Loucy (cell line): ENCODE data around the gene SH3RF3.

Experiments used
- EZH2phosphoT487 ChIP-seq: fragments of 200-600 bp; IDR thresholded peaks from 2 replicates; pipeline ENCODE4 v1.6.1; 2018; ENCODE audit warnings: antibody characterized with exemption, mild to moderate bottlenecking, moderate library complexity, borderline replicate concordance
- TF ChIP-seq, protein P1 (sequence below): fragments of 200-600 bp; sonication (generic); conservative IDR thresholded peaks from 2 replicates; pipeline ENCODE4 v1.5.1; 2014; ENCODE audit warnings: mild to moderate bottlenecking, antibody characterized with exemption, low read length

DNA sequence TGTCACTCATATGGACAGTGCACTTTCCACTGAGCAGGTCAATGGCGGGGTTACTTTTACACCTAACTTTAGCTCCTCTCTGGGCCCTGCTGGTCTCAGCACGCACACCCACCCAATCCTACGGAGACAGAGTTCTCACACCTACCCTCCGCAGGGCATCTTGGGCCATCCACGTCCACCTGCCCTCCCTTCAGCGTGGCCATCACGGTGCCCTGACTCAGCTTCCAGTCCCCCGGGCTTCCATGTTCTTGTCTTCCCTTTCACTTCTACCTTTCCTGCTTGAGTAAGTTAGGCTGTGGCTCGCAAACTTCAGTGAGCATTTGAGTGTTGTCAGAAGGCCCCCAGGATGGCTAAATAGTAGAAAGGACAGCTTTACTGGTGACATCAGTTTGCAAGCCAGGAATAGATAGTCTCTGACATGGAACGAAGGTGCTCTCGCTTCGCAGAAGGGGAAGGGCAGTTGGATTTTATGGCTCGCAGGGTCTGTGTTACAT, 252.4 kb downstream of the SH3RF3 start:
- TF ChIP-seq, protein P1, sequence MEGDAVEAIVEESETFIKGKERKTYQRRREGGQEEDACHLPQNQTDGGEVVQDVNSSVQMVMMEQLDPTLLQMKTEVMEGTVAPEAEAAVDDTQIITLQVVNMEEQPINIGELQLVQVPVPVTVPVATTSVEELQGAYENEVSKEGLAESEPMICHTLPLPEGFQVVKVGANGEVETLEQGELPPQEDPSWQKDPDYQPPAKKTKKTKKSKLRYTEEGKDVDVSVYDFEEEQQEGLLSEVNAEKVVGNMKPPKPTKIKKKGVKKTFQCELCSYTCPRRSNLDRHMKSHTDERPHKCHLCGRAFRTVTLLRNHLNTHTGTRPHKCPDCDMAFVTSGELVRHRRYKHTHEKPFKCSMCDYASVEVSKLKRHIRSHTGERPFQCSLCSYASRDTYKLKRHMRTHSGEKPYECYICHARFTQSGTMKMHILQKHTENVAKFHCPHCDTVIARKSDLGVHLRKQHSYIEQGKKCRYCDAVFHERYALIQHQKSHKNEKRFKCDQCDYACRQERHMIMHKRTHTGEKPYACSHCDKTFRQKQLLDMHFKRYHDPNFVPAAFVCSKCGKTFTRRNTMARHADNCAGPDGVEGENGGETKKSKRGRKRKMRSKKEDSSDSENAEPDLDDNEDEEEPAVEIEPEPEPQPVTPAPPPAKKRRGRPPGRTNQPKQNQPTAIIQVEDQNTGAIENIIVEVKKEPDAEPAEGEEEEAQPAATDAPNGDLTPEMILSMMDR: no peak
- TF ChIP-seq EZH2phosphoT487: no peak
